Panc1 (cell line): ENCODE results near the gene INO80C.

ENCODE experiments used
- POLR2AphosphoS5 ChIP-seq: IDR thresholded peaks from 2 replicates; pipeline ENCODE4 v1.6.1; 2012; ENCODE audit warnings: mild to moderate bottlenecking, low read depth, low read length, moderate library complexity
- SIN3A ChIP-seq: IDR thresholded peaks from 2 replicates; pipeline ENCODE4 v1.6.1; 2012; ENCODE audit warnings: low read depth, mild to moderate bottlenecking, low read length, moderate library complexity, borderline replicate concordance; ENCODE audit not compliant: insufficient read depth
- TCF7L2 ChIP-seq: IDR thresholded peaks from 2 replicates; pipeline ENCODE4 v1.6.1; 2011; ENCODE audit warnings: mild to moderate bottlenecking, low read depth, low read length, inconsistent platforms
- TF ChIP-seq, protein P1 (sequence below): fragments of 450-650 bp; IDR thresholded peaks from 2 replicates; pipeline ENCODE4 v1.5.1; 2017; ENCODE audit warnings: mild to moderate bottlenecking
- TF ChIP-seq, protein P2 (sequence below), 2 experiments: IDR thresholded peaks; 2 replicates each; pipeline ENCODE4 v1.6.1; 2011 to 2012; ENCODE audit warnings: low read depth in 2 of 2, control low read depth in 1 of 2, low read length in 1 of 2, mild to moderate bottlenecking in 1 of 2, moderate library complexity in 1 of 2; ENCODE audit not compliant: insufficient read depth in 1 of 2

DNA sequence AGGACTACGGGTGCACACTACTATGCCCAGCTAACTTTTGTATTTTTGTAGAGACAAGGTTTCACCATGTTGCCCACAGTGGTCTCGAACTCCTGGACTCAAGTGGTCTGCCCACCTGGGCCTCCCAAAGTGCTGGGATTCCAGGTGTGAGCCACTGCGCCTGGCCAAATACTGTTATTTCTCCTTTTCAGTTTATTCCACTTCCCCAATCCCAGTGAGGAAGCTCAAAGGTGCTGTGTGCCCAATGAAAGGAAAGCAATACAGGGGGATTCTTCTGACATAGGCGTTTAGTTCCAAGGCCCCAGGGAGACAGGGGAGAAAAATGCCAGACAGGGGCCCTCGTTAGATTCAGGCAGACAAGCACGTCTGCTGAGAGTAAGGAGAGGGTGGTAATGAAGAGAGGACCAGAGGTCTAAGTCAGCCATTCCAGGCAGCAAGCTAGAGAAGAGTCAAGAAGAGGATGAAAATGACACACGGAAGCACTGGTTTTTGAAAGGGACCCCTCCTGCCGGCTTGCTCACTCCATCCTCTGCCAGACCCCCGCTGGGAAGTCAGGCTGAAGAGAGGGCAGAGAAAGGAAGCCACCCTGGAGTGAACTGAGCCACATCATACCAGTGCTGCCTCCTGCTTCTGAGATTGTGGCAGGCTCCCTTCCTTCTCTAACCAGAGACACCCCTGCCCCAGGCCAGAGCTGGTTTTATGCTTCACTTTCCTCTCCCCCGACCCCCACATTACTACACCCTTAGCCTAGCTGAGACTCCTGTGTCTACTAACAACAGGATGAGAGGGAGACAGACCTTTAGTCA, 6.7 kb downstream of the INO80C start:
- TF ChIP-seq, protein P1, sequence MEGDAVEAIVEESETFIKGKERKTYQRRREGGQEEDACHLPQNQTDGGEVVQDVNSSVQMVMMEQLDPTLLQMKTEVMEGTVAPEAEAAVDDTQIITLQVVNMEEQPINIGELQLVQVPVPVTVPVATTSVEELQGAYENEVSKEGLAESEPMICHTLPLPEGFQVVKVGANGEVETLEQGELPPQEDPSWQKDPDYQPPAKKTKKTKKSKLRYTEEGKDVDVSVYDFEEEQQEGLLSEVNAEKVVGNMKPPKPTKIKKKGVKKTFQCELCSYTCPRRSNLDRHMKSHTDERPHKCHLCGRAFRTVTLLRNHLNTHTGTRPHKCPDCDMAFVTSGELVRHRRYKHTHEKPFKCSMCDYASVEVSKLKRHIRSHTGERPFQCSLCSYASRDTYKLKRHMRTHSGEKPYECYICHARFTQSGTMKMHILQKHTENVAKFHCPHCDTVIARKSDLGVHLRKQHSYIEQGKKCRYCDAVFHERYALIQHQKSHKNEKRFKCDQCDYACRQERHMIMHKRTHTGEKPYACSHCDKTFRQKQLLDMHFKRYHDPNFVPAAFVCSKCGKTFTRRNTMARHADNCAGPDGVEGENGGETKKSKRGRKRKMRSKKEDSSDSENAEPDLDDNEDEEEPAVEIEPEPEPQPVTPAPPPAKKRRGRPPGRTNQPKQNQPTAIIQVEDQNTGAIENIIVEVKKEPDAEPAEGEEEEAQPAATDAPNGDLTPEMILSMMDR = no peak
- TF ChIP-seq TCF7L2 = no peak
- no peak for TF ChIP-seq POLR2AphosphoS5
- TF ChIP-seq, protein P2, sequence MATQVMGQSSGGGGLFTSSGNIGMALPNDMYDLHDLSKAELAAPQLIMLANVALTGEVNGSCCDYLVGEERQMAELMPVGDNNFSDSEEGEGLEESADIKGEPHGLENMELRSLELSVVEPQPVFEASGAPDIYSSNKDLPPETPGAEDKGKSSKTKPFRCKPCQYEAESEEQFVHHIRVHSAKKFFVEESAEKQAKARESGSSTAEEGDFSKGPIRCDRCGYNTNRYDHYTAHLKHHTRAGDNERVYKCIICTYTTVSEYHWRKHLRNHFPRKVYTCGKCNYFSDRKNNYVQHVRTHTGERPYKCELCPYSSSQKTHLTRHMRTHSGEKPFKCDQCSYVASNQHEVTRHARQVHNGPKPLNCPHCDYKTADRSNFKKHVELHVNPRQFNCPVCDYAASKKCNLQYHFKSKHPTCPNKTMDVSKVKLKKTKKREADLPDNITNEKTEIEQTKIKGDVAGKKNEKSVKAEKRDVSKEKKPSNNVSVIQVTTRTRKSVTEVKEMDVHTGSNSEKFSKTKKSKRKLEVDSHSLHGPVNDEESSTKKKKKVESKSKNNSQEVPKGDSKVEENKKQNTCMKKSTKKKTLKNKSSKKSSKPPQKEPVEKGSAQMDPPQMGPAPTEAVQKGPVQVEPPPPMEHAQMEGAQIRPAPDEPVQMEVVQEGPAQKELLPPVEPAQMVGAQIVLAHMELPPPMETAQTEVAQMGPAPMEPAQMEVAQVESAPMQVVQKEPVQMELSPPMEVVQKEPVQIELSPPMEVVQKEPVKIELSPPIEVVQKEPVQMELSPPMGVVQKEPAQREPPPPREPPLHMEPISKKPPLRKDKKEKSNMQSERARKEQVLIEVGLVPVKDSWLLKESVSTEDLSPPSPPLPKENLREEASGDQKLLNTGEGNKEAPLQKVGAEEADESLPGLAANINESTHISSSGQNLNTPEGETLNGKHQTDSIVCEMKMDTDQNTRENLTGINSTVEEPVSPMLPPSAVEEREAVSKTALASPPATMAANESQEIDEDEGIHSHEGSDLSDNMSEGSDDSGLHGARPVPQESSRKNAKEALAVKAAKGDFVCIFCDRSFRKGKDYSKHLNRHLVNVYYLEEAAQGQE (IDR thresholded peaks at IDR 0.05; ENCODE audit: insufficient read depth in 1 of 2, low read depth in 2 of 2, low read length in 1 of 2) = no peak
- TF ChIP-seq SIN3A = no peak
